Fibroblast of peridontal ligament (primary cell): ENCODE measurements around the gene LRRC14B.

Source experiments
- DNase-seq: peaks from one replicate; pipeline ENCODE4 v3.0.0-alpha.2; 2010; ENCODE audit errors: extremely low read depth

The LRRC14B gene

DNA sequence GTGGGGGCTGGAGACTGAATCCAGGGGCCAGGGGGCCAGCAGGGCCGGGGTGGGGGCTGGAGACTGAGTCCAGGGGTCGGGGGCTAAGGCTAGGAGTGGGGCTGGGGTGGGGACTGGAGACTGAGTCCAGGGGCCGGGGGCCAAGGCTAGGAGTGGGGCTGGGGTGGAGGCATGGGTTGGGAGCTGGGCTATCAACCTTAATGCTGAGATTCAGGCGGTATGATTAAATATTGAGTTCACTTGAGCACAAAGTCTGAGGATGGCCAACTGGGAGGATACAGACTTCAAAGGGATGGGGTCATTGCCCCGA is 17.0 kb upstream of the LRRC14B start:
- no peak for DNase-seq

GRCh38 chr5:174876-175465 is 16.3 kb upstream of the LRRC14B start:
- no peak for DNase-seq

GRCh38 chr5:176296-176823 is 14.9 kb upstream of the LRRC14B start:
- DNase-seq = no peak

GRCh38 chr5:178110-178509 is 13.2 kb upstream of the LRRC14B start:
- DNase-seq = no peak

DNA sequence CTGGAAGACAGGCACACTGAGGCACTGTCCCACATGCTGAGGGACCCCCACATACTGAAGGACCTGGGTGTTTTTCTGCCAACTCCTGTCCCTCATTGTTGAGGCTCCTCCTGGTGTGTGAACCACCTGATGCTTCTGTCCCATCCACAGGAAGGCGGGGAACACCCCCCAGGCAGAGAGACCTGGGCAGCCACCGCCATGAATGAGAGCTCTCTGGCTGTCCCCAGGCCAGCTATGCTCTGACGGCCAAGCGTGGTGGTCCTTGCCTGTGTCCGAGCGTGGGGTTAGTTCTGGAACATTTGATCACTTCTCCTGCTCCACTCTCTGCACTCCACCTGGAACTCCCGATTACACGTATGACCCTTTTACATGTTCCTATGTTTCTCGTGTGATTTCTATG is 11.9 kb upstream of the LRRC14B start:
- DNase-seq = no peak

DNA sequence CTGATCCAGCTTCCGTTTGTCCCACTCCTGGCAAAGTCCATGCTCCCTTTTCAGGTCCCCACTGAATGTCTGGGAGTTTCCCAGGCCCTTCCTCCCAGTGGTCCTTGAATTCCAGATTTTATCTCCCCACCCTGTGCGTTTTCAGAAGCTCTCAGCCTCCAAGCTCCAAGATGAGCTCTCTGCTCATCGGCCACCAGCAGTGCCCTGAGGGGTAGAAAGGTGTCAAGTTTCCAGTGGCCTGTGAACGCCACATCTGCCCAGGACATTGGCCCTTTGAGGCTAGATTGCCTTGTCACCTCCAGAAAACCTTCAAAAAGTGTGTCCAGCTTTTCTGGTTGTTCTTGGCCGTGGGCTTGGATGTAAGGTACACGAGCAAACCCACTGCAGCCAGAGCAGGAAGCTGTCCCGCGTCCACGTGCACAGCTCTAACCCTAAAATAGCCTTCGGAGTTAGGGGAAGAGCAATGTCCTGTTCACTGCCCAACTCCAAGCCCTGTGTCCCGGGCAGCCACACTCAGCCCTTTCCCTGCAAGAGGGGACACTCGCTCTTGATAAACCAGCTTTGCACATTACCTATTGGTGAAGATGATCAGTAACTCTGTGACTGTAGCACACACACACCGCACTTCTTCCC is 10.9 kb upstream of the LRRC14B start:
- DNase-seq = no peak

DNA sequence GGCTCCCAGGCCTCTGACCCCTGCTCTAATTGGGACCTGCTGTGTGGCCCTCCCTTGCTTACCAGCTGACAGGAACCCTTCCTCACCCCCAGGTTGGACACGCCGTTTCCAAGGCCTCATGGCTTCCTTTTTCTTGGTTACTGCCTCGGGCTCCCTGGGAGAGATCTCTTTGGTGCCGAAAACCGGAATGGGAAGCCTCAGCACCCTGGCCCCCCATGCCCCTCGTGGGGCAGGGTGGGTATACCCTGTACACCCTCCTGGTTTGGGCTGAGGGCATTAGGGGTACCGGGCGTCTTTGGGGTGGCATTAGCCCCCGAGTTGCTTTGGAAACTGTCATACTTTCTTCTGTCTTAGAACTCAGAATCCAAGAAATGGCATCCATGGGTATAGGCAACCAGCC is 10.1 kb upstream of the LRRC14B start:
- no peak for DNase-seq

DNA sequence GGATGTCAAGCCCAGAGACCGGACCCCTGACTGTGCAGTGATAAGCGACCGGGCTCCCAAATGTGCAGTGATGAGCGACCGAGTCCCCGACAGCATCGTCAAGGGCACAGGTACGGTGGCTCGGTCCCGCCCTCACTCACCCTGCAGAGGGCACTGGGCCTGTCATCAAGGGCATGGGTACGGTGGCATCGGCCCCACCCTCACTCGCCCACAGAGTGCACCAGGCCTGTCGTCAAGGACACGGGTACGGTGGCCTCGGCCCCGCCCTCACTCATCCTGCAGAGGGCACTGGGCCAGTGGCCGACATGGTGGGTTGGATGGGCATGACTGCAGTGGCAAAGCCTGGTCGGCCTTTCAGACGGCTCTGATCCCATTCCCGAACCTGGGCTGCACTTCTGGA is 9.7 kb upstream of the LRRC14B start:
- no peak for DNase-seq

- no peak for DNase-seq
Observed at GRCh38 chr5:182126-182525, 9.2 kb upstream of the LRRC14B start.

DNA sequence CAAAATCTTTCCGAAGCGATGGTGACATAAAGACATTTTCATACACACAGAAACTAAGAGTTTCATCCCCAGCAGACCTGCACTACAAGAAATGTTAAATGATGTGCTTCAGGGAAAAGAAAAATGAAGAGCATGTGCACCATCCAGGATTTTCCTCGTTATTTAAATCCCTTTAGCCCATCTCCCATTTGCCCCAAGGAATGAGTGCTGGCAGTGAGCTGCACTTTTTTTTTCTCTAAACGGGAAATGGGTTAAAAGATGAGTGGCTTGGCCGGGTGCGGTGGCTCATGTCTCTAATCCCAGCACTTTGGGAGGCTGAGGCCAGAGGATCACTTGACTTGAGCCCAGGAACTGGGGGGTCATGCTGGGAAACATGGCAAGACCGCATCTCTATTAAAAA is 6.8 kb upstream of the LRRC14B start:
- peak; percentile 24 for DNase-seq

DNA sequence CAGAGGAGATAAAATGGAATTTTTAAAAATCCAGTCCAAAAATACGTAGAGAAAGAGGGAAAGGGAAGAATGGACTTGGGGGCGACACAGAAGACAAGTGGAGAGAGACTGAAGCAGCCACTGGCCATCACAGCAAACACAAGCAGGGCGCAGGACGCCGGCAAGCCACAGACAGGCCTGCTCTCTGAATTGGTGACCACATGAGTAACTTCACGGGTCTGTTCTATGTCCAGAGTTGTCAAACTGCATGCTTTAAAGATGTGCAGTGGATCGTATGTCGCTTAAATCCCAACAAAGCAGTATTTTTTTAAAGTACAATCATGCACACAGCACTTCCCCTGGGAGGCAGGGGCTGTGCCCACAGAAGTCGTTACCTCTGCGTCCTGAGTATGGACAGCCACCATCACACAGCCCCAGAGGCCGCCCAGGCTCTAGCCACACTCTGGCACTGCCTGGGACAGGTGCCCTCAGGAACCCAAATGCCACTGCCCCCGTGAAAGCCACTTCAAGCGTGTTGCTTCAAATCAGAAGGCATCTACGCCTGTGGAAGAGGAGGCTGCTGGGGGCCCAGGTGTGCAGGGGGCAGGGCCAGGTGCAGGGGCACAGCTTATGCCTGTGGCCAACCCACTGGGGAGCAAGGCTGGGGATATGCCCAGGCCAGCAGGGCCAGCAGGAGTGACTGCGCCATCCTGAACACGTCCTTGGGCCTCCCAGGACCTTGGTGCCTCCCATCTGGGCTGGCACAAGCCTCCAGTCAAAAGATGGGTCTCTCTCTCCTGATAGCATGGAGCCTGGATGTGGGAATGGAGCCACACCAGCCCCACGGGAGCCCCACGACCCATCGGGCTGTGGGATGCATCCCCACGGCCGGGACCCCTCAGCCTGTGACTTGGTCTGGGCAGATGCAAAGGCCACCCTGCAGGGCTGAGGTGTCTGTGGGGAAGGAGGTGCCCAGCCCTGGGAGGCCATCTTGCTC is 5.9 kb upstream of the LRRC14B start:
- DNase-seq = no peak

DNA sequence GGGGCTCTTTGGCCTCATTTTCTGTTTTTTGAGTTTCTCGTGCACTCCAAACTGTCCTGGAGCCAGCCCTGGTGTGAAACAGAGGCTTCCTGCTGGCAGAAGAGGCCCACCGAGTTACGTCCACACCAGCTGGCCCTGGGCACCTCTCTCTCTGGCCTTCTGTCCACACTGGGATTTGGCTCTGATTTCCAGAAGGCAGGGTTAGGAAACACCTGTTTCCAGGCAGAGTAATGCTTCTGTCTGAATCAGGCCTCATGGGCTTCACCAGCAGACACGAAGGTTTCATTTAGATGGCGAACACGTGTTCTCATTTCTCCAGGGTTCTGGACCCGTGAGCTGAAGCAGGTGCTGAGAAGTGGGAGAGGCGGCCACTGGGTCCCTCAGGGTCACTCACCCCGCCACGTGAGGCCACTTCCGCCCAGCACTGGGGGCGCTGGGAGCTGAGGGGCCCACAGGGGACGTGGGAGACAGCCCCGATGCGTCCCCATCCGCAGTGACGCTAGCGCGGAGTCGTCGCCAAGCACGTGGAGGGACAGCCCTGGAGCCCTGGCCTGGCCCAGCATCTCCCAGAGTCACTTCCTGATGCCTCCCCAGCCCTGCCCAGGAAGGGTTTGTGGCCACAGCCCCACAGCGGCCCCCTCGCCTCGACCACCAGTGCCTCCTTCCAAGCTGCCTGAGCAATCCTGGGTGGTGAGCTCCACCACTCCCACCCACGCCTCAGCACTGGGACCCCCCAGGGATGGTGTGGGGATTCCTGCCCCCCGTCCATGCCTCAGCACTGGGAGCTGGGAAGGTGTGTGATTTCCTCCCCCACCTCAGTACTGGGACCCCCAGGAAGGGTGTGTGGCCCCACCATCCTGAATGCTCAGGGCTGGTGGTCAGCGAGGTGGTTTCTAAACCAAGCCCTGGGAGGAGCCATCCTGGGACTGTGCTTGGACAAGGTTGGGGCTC is 4.9 kb upstream of the LRRC14B start:
- DNase-seq = no peak

DNA sequence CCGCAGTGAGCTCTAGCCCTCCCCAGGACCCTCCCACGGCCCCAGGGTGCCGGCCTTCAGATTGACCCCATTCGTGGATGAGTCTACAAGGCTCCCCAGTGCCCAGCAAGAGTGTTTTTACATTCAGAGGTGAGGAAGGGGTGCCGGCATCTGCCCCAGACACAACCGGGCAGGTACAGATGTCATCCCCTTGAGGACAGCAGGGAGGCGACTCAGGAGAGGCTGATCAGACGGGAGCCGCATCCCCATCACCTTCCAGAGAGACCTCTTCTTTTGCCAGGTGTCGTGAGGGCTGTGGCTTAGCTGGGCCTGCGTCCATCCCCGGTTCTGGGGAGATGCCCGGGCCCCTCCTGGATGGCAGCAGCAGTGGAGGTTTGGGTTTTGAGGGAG is 4.3 kb upstream of the LRRC14B start:
- DNase-seq = no peak

DNA sequence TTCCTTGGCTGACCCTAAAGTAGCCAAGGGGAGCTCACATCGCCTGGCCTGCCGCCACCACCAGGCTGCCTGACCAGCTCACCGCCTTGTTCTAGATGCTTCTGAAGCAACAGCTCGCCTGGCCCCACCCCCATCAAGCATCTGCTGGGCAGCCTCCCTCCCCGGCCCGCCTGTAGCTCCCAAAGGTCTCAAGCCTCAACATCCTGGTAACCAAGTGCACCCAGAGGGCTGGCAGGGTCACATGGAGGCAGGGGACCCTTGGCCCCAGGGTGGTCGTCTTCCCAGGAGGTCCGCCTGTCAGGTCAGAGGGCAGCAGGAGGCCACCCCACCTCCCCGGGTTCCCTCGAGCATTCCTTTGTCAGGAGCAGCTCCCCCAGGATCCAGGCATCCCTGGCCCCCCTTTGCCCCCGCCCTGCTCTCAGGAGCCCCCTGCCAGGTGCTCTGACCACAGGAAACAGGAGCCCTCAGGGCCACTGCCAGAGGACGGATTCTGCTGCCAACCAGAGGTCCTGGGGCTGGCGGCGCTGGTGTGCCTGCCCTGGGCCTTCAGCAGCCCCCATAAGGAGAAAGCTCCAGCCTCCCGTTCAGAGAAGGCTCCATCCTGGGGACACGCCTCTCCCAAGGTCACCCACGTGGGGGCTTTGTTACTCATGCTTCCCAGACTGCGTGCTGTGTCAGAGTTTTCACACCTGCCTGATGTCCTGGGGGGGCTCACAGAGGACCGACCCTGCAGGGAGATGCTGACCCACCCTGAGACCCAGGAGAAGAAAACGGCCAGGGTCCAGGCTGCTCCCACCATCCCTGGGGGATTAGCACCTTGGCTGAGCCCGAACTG is 3.5 kb upstream of the LRRC14B start:
- no peak for DNase-seq

DNA sequence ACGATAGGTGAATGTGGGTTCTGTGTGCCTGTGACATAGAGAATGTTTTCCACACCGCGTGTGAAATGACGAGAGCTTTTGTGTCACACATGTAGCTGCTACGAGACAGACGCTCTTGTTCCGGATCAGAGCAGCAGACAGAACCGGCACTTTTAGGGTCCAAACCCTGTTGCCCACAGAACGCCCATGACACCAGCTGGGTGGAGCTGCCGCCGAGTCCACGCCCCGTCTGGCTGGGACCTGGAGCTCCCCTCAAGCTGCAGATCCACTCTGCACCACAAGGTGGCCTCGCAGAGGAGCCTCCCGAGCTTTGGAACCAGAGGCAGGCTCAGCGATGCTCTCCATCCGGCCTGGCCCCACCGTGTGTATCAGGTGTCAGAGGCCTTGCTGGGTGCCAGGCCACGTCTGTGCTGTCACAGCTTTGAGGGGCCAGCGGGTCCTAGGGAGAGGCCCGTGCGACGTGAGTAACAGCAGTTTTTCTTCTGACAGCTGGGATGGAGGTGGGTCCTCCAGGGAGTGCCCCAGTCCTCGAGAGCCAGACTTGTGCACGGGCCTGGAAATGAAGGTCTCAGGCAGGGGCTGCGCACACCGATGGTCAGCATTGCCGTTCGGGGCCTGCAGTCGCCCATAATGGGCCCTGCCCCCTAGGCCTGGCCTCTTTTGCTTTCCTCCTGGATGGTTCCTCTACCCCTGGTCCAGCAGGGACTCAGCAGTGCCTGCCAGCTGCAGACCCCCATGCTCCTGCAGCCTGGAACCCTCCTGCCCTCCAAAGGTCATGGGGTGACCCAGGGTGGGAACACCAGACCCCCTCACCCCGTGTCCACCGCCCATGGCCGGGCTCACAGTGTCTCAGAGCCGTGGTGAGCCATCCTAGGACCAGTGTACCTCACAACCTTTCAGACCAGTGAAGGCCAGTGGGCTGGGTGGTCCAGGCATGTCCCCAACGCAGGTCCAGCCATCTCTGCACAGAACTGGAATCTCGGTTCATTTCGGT is 2.5 kb upstream of the LRRC14B start:
- peak; percentile 76 for DNase-seq

GRCh38 chr5:189486-189885 is 1.8 kb upstream of the LRRC14B start:
- no peak for DNase-seq

GRCh38 chr5:189976-190365 is 1.3 kb upstream of the LRRC14B start:
- no peak for DNase-seq

GRCh38 chr5:190366-191035 is 794 bp upstream of the LRRC14B start:
- no peak for DNase-seq
